Stimulated activated CD8-positive, alpha-beta memory T cell treated with anti-CD3 and anti-CD28 coated beads, Interleukin-7, amount 100 ng/mL, for 48 hours (primary cell): ENCODE results near the gene TANGO6.

Source experiments
- DNase-seq, 2 donors: peaks; one replicate each; pipeline ENCODE4 v3.0.0-alpha.2; 2020; ENCODE audit warnings: low read depth in 1 of 2; ENCODE audit errors: extremely low read depth in 1 of 2

The TANGO6 gene

DNA sequence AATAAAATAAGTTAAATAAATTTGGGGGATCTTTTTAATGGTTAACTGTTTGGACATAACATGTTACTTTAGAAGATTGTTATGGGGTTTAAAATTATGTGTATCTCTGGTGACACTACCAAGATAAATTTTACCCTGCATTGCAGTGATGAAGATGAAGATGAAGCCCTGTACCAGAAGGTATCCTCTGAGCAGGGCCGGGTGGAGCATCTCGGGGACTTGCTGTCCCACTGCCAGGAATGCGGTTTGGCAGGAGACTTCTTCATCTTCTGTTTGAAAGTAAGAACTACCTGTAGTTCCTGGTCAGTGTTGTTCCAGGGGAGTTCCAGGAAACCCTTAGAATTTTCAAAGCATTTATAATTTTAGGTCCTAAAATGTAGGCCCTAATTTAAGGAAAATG is 64.0 kb downstream of the TANGO6 start:
- DNase-seq, result no peak

DNA sequence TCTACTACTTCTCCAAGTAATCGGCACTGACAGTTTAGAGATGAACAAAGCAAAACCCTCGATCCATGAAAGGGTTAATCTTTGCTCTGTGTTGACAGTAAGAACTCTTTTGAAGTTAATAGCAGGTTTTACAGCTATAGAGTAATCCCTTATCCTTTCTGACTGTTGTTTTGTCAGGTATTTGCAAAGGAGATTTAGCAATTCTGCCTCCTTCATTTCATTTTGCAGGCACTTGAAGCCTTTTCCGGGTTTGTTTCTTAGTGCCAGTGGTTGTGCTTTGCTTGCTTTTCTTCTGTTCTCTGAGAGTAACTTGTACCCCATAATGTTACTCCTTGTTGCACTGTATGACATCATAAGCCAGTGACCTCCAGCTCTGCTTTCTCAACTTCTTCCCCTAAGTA is 64.5 kb downstream of the TANGO6 start:
- no peak for DNase-seq

DNA sequence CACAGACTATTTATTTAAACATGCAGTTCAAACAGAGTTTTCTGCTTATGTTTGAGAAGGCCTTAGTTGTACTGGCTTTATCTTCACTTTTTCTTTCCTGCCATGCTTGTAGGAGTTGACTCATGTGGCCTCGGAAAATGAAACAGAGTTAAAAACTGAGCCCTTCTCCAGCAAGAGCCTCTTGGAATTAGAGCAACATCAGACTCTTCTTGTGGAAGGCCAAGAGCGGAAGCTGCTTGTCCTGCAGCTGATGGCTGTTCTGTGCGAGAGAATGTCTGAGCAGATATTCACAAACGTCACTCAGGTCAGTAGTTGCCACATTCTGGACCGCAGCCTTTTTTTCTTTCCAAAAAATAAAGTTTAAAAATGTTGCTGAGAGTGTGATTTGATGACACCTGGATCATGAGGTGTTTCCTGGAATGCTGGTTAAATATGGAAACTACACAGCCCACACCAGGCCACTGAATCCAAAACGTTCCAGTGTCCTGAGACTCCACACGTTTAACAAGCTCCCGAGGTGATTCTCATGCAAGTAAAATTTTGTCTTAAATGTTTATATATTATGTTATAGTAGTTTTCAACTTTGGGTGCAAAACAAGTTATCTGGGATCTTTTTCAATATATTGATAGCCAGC is 65.9 kb downstream of the TANGO6 start:
- DNase-seq, result no peak

GRCh38 chr16:68910051-68910450 is 66.7 kb downstream of the TANGO6 start:
- no peak for DNase-seq

GRCh38 chr16:68915589-68915988 is 72.3 kb downstream of the TANGO6 start:
- no peak for DNase-seq

GRCh38 chr16:68917541-68917940 is 74.2 kb downstream of the TANGO6 start:
- no peak for DNase-seq

DNA sequence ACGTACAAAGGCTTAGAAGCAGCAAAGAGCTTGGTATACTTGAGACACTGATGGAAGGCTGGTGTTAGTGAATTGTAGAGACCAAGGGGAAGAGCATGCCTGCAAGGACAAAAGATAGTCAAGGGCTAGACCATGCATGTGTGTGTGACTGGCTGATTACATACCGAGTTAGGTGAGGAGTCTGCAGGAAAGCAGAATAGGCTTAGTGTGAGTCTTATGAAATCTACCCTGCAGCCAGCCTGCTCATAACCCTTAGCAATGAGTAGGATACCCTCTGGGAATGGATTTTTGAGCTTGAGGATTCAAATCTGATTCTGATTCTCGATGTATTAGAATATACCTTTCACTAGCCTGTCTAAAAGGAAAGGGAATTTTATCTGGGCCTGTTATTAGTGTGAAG is 77.0 kb downstream of the TANGO6 start:
- no peak for DNase-seq

DNA sequence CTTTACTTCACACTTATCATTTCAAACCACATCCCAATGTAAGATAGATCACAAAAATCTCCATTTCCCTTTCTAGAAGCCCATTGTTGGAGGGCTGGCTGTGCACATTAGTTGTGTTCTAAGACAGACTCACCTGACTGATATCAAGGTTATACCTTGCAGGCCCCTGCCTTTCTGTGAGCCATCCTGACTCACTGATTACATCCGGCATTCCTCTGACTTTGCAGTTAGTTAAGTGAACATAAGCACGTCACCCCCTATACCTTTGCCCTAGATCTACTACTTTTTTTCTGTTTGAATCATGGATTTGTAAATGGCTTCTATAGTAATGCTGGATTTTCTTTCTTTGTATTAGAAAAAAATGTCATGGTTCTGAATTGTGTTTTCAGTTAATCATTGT is 78.3 kb downstream of the TANGO6 start:
- DNase-seq, result no peak

- no peak for DNase-seq
Observed at GRCh38 chr16:68923116-68923515, 79.8 kb downstream of the TANGO6 start.

GRCh38 chr16:68927018-68927417 is 83.7 kb downstream of the TANGO6 start:
- DNase-seq, result no peak

GRCh38 chr16:68931196-68931595 is 87.9 kb downstream of the TANGO6 start:
- no peak for DNase-seq

- DNase-seq, result no peak
Observed at GRCh38 chr16:68934402-68934801, 91.1 kb downstream of the TANGO6 start.

- no peak for DNase-seq
Observed at GRCh38 chr16:68935008-68935407, 91.7 kb downstream of the TANGO6 start.

- no peak for DNase-seq
Observed at GRCh38 chr16:68936736-68937631, 93.7 kb downstream of the TANGO6 start.

- no peak for DNase-seq
Observed at GRCh38 chr16:68939692-68940320, 96.5 kb downstream of the TANGO6 start.

- DNase-seq, result no peak
Observed at GRCh38 chr16:68940816-68941215, 97.5 kb downstream of the TANGO6 start.

- DNase-seq, result no peak
Observed at GRCh38 chr16:68943961-68944360, 100.6 kb downstream of the TANGO6 start.

DNA sequence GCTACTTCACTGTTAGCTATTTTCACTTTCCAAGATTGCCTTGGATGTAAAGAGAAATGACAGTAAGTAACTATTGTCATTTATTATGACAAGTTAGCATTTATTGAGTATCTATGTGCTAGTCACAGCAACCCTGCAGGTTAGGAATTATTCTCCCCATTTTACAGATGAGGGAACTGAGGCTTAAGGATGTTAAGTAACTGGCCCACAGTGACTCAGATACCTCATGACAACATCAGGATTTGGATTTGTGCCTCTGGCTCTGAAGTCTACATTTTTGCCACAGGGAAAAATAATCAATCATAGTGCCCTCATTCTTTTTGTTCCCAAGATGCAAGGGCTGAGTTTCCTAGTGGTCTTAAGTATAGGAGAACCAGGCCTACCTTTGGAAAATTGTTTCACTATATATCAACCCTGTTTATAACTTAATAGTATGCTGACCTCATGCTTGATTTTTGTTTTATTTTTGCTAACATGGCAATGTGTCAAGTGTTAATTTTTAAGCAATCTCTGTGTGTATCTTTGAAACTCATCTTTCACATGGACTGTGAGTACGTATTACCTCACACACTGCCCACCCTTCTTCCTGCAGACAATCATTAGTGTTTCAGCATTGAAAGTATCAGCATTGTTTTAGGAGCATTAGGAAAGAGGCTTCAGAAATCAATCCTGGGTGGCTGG is 105.0 kb downstream of the TANGO6 start:
- DNase-seq, result no peak

- no peak for DNase-seq
Observed at GRCh38 chr16:68951991-68952877, 108.9 kb downstream of the TANGO6 start.

DNA sequence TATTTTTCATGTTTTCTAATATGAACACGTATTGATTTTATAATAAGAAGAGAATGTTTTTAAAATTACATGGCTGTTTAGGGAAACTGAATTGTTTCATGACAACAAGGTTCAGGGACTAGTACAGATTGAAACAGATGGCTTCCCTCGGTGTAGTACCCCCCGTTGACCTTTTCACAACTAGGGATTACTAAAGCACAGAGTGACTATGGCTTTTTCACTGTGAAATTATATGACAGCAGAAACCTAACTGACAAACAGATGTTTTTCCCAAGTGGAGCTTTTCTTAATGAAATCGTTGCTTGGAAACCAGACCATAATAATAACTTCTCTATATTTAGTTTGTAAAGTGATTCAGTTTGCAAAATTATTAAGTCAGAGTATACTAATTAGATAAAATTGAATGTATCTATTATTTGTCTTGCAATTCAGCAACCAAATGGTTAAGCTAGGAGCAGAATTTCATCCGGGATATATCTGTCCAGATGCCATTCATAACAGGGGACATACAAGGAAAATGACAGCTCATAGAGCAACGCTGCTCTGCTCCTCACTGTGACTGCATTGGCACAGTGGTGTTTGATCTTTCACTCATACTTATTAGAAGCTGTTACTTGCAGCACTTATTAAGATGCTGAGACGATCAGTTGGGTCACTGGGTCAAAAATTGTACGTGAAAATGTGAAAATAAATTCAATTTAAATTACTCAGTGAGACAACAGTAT is 111.7 kb downstream of the TANGO6 start:
- DNase-seq, result no peak
